ENCODE data around the gene TSKU. TPM values are rescaled to one million over a fixed set of nuclear protein-coding genes. Genes with fewer than 3 reads are reported as not detected.

TSKU gene
- polyA plus RNA-seq, 3 donors: not detected

- H3K9me3 Mint-ChIP-seq: peaks cover 2 to 8% (median 6%) of the 10 kb centered on the region in 7 donors
- no peak for DNase-seq
- peaks cover 0 to 6% of the 10 kb centered on the region in 2 donors for H3K9me3 ChIP-seq (replicated peaks in 1 of 2; ENCODE audit: control insufficient read depth in 1 of 2, insufficient read depth in 1 of 2, low read length in 2 of 2)
- H3K27me3 ChIP-seq (ENCODE audit: control insufficient read depth in 2 of 2, insufficient read depth in 2 of 2, low read length in 2 of 2): peaks cover 0 to 5% of the 10 kb centered on the region in 2 donors
- H3K27me3 Mint-ChIP-seq (ENCODE audit: low read depth in 3 of 3): peaks cover 13 to 21% (median 17%) of the 10 kb centered on the region in 3 donors
- no peaks in the 10 kb centered on the region for H4K20me1 ChIP-seq (ENCODE audit: insufficient read depth, low read length)
- H3K4me3 ChIP-seq (replicated peaks in 1 of 3; ENCODE audit: low read depth in 2 of 3, low read length in 3 of 3): no peak overlapping the region
- TF ChIP-seq CTCF (IDR thresholded peaks at IDR 0.05): no peak
- no peaks in the 10 kb centered on the region for H3K79me2 ChIP-seq (ENCODE audit: insufficient read depth, low read length)
- H3K36me3 Mint-ChIP-seq: no peaks in the 10 kb centered on the region
- no peak overlapping the region for H3K4me3 Mint-ChIP-seq
- 96% methylated on average over 19 of the region's 21 CpGs for WGBS (ENCODE audit: insufficient coverage)
- no peak overlapping the region for H3K27ac ChIP-seq (ENCODE audit: low read depth in 1 of 2, low read length in 2 of 2)
- H3K36me3 ChIP-seq (replicated peaks in 1 of 2; ENCODE audit: control insufficient read depth in 1 of 2, insufficient read depth in 2 of 2, low read length in 2 of 2): no peaks in the 10 kb centered on the region
- no peak overlapping the region for H3K9ac ChIP-seq (ENCODE audit: insufficient read depth, low read length, poor library complexity, severe bottlenecking)
- intact Hi-C loops (cut with micrococcal nuclease): loop anchor here in 1 of 2 donors (5.0 kb wide), 1 partner anchor 73 kb away; no protein-coding TSS in a partner anchor
- H3K4me1 Mint-ChIP-seq: peaks cover 20% of the 10 kb centered on the region
- peaks cover 9 to 16% of the 10 kb centered on the region in 2 donors for H3K4me1 ChIP-seq (ENCODE audit: control insufficient read depth in 1 of 2, insufficient read depth in 2 of 2, low read length in 2 of 2)
- H3K4me2 ChIP-seq (replicated peaks; ENCODE audit: extremely low read depth, low read length, poor library complexity, severe bottlenecking): no peak overlapping the region
- H2AFZ ChIP-seq (ENCODE audit: insufficient read depth, low read depth, low read length, poor library complexity, severe bottlenecking): no peak overlapping the region
- H3K27ac Mint-ChIP-seq: no peak overlapping the region
Observed at GRCh38 chr11:76795290-76795935, 12.3 kb downstream of the TSKU start.

GRCh38 chr11:76795936-76796441, 12.8 kb downstream of the TSKU start:
- Mint-ChIP-seq H3K4me3 (no peak overlapping the region), H3K4me1 (peaks cover 20% of the 10 kb centered on the region), H3K36me3 (no peaks in the 10 kb centered on the region), H3K27me3 (ENCODE audit: low read depth in 3 of 3) (peaks cover 13 to 23% (median 16%) of the 10 kb centered on the region in 3 donors), H3K9me3 (peaks cover 2 to 8% (median 6%) of the 10 kb centered on the region in 7 donors), H3K27ac (no peak overlapping the region)
- Histone ChIP-seq H3K9me3 (replicated peaks in 1 of 2; ENCODE audit: control insufficient read depth in 1 of 2, insufficient read depth in 1 of 2, low read length in 2 of 2) (peaks cover 0 to 6% of the 10 kb centered on the region in 2 donors), H3K79me2 (ENCODE audit: insufficient read depth, low read length) (no peaks in the 10 kb centered on the region), H3K36me3 (replicated peaks in 1 of 2; ENCODE audit: control insufficient read depth in 1 of 2, insufficient read depth in 2 of 2, low read length in 2 of 2) (no peaks in the 10 kb centered on the region), H3K27ac (ENCODE audit: low read depth in 1 of 2, low read length in 2 of 2) (no peak overlapping the region), H3K4me1 (ENCODE audit: control insufficient read depth in 1 of 2, insufficient read depth in 2 of 2, low read length in 2 of 2) (peaks cover 9 to 16% of the 10 kb centered on the region in 2 donors), H3K4me2 (replicated peaks; ENCODE audit: extremely low read depth, low read length, poor library complexity, severe bottlenecking) (no peak overlapping the region), H3K4me3 (replicated peaks in 1 of 3; ENCODE audit: low read depth in 2 of 3, low read length in 3 of 3) (no peak overlapping the region), H3K9ac (ENCODE audit: insufficient read depth, low read length, poor library complexity, severe bottlenecking) (no peak overlapping the region), H4K20me1 (ENCODE audit: insufficient read depth, low read length) (no peaks in the 10 kb centered on the region), H3K27me3 (ENCODE audit: control insufficient read depth in 2 of 2, insufficient read depth in 2 of 2, low read length in 2 of 2) (peaks cover 0 to 5% of the 10 kb centered on the region in 2 donors), H2AFZ (ENCODE audit: insufficient read depth, low read depth, low read length, poor library complexity, severe bottlenecking) (no peak overlapping the region)
- 97% methylated on average over 22 of the region's 26 CpGs for whole genome bisulfite sequencing (ENCODE audit: insufficient coverage)
- intact Hi-C loops (cut with micrococcal nuclease): loop anchor here in 1 of 2 donors (5.0 kb wide), 1 partner anchor 74 kb away; no protein-coding TSS in a partner anchor
- TF ChIP-seq CTCF (IDR thresholded peaks at IDR 0.05): no peak
- DNase-seq: no peak

Measured in CD14-positive monocyte (primary cell).